C4-2B (cell line): ENCODE results near the gene ZNF366.

Source experiments
- H3K27ac ChIP-seq: fragments of 450-650 bp; 2 replicates; pipeline ENCODE4 v1.5.1; 2017
- ZFX ChIP-seq: fragments of 450-650 bp; IDR thresholded peaks from 2 replicates; pipeline ENCODE4 v1.6.1; 2017
- TF ChIP-seq, protein P1 (sequence below): fragments of 450-650 bp; conservative IDR thresholded peaks from 2 replicates; pipeline ENCODE4 v1.5.1; 2017; ENCODE audit warnings: mild to moderate bottlenecking

Gene ZNF366

DNA sequence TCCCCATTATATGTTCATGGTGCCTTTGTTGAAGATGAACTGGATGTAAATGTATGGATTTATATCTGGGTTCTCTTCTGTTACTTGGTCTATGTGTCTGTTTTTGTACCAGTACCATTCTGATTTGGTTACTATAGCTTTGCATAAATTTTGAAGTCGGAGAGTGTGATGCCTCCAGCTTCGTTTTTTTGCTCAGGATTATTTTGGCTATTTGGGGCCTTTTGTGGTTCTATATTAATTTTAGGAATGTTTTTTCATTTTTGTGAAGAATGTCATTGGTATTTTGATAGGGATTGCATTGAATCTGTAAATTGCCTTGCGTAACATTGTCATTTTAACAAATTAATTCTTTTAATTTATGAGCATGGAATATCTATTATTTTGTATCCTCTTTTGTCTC, 36.6 kb upstream of the ZNF366 start:
- TF ChIP-seq ZFX = no peak
- TF ChIP-seq, protein P1, sequence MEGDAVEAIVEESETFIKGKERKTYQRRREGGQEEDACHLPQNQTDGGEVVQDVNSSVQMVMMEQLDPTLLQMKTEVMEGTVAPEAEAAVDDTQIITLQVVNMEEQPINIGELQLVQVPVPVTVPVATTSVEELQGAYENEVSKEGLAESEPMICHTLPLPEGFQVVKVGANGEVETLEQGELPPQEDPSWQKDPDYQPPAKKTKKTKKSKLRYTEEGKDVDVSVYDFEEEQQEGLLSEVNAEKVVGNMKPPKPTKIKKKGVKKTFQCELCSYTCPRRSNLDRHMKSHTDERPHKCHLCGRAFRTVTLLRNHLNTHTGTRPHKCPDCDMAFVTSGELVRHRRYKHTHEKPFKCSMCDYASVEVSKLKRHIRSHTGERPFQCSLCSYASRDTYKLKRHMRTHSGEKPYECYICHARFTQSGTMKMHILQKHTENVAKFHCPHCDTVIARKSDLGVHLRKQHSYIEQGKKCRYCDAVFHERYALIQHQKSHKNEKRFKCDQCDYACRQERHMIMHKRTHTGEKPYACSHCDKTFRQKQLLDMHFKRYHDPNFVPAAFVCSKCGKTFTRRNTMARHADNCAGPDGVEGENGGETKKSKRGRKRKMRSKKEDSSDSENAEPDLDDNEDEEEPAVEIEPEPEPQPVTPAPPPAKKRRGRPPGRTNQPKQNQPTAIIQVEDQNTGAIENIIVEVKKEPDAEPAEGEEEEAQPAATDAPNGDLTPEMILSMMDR = no peak
- H3K27ac ChIP-seq = no peak overlapping the region

DNA sequence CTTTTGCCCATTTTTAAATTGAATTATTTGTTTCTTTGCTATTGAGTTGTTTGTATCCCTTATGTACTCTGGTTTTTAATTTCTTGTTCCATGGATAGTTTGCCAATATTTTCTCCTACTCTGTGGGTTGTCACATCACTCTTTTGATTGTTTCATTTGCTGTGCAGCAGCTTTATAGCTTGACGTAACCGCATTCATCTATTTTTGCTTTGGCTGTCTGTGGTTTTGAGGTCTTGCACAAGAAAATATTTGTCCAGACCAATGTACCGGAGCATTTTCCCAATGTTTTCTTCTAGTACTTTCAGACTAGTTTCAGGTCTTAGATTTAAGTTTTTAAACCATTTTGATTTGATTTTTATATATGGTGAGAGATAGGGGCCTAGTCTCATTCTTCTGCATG, 36.2 kb upstream of the ZNF366 start:
- H3K27ac ChIP-seq = no peak overlapping the region
- TF ChIP-seq, protein P1 = no peak
- no peak for TF ChIP-seq ZFX

DNA sequence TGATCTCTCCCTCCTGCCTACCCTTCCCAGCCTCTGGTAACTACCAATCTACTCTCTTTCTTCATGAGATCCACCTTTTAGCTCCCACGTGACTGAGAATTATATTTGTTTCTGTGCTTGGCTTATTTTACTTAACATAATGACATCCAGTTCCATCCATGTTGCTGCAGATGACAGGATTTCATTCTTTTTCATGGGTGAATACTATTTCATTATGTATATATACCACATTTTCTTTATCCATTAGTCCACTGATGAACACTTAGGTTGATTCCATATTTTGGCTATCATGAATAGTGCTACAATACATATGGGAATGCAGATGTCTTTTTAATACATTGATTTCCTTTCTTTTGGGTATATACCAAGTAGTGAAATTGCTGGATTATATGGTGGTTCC, 35.5 kb upstream of the ZNF366 start:
- TF ChIP-seq ZFX = no peak
- TF ChIP-seq, protein P1 = no peak
- H3K27ac ChIP-seq = no peak overlapping the region

DNA sequence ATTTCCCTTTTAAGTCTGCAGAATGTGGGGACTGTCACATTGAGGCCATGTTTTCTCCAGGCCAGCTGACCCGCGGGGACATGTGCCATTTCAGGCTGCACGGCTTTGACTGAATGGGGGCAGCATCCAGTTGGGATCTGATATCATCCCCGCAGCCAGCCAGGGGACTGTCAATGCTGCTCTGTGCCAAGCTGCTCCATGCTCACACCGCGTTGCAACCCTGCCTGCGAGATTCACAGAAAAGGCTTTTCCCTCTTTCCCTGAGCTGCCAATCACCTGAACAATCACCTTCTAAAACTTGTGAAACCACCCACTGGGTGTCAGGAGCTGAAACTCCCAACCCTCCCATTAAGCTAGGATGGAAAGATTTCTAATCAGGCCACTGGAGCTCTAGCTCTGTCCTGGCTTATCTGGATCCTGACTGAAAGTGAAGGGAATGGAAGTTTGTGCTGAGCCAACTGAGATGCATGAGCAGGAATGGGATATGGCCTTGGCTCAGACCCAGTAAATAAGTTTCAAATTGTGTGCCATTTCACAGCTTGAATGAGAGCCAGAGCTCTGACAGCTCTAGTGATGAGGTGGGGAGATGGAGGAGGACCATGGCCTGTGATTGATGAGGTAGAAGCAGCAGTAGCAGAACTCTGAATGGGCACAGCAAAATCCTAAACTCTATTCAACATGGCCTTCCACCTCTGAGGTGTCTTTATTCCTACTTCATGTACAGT, 34.5 kb upstream of the ZNF366 start:
- H3K27ac ChIP-seq = no peak overlapping the region
- TF ChIP-seq, protein P1 = no peak
- no peak for TF ChIP-seq ZFX

DNA sequence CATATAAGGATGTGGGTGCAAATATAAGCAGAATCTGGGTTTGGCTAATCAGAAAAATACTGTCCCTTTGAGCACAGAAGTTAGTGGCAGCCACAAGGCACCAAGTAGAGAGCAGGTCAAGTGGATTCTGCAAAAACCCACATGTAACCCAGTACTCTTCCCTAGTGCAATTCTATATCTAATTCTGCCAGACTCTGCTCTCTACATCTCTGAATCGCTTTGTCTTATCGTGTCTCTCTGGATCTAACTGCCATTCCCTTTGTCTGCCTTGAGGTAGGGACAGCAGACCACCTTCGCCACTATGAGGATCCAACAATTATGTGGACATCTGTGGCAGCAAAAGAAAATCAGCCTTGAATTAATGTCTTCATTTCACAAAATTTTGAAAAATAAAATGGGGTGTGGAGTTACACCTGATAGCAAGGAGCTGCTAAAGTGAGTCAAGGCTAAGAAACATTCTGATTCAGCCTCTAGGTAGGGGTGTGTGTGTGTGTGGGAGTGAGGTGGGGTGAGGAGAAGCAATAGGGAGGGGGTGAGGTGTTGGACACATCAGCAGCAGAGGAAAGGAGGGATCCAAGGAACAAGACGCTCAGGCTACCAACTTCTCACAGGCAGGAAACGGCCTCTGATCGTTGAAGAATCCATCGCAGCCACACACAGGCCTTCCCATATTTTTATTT, 33.7 kb upstream of the ZNF366 start:
- no peak overlapping the region for H3K27ac ChIP-seq
- TF ChIP-seq, protein P1 = no peak
- TF ChIP-seq ZFX = no peak

DNA sequence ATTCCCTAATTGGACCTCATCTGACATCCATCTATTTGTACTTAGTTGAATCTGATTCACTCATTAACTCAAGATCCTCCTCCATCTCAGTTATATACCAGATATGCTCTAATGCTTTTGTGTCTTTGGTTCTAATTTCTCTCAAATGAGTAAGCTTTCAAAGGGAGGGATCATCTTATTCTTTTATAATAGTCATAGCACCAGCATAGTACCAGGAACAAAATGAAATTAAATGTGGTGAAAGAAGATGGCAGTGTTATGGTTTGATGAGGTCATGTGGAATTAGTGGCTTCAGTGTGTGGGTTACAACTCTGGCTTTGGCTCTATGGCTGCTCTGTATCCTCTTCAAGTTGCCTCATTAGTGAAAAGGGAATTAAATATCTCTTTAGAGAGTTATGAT, 32.5 kb upstream of the ZNF366 start:
- H3K27ac ChIP-seq = no peak overlapping the region
- TF ChIP-seq, protein P1 = no peak
- TF ChIP-seq ZFX = no peak

DNA sequence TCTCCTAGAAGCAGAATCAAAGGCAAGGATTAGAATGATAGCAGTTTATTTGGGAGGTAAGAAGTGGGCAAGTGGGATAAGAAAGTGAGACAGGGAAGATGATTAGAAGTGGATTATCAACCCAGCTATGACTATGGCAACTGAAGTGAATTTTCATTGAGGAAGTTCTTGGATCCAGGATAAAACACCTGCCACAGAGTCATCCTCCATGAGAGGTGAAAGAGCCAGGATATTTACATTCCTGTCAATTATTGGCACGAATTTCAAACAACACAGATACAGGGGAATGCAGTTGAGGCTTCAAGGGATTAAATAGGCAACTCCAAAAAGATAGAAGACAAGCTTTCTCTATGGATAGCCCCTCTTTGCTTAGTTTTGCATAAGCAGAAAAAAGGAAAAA, 31.8 kb upstream of the ZNF366 start:
- no peak overlapping the region for H3K27ac ChIP-seq
- TF ChIP-seq ZFX = no peak
- TF ChIP-seq, protein P1 = no peak
